Mesenchymal stem cell (in vitro differentiated cells and primary cell): Measurements from ENCODE around the gene ALDH1A1.

Source experiments
- DNase-seq: peaks from one replicate; pipeline ENCODE4 v3.0.0-alpha.2; 2013
- H2AFZ ChIP-seq: one replicate; pipeline ENCODE4 v1.6.1; 2013; ENCODE audit warnings: low read depth, mild to moderate bottlenecking, control low read depth, inconsistent platforms, low read length, moderate library complexity
- H2AK5ac ChIP-seq: 2 replicates; pipeline ENCODE4 v1.6.1; 2013; ENCODE audit warnings: low read length, moderate library complexity, mild to moderate bottlenecking, inconsistent platforms; ENCODE audit not compliant: severe bottlenecking
- H2BK120ac ChIP-seq: one replicate; pipeline ENCODE4 v1.6.1; 2013; ENCODE audit warnings: low read depth, mild to moderate bottlenecking, inconsistent platforms, low read length, moderate library complexity
- H2BK12ac ChIP-seq, 2 experiments: one replicate each; pipeline ENCODE4 v1.6.1; 2013; ENCODE audit warnings: inconsistent platforms in 2 of 2, low read length in 2 of 2, mild to moderate bottlenecking in 2 of 2, moderate library complexity in 2 of 2, control low read depth in 1 of 2
- H2BK15ac ChIP-seq: one replicate; pipeline ENCODE4 v1.6.1; 2013; ENCODE audit warnings: mild to moderate bottlenecking, low read depth, inconsistent platforms; ENCODE audit not compliant: poor library complexity, severe bottlenecking
- H2BK5ac ChIP-seq: 2 replicates; pipeline ENCODE4 v1.6.1; 2013; ENCODE audit warnings: low read depth, mild to moderate bottlenecking, low read length, control low read depth, inconsistent platforms; ENCODE audit not compliant: poor library complexity, severe bottlenecking
- H3K14ac ChIP-seq, 2 experiments: one replicate each; pipeline ENCODE4 v1.6.1; 2013; ENCODE audit warnings: inconsistent platforms in 2 of 2, low read length in 2 of 2, control low read depth in 1 of 2, mild to moderate bottlenecking in 1 of 2, moderate library complexity in 1 of 2
- H3K18ac ChIP-seq, 2 experiments: one replicate each; pipeline ENCODE4 v1.6.1; 2013; ENCODE audit warnings: inconsistent platforms in 2 of 2, low read length in 2 of 2, control low read depth in 1 of 2, low read depth in 1 of 2, mild to moderate bottlenecking in 1 of 2
- H3K23ac ChIP-seq, 2 experiments: one replicate each; pipeline ENCODE4 v1.6.1; 2013; ENCODE audit warnings: inconsistent platforms in 2 of 2, low read length in 2 of 2, mild to moderate bottlenecking in 2 of 2, moderate library complexity in 2 of 2, control low read depth in 1 of 2
- H3K27ac ChIP-seq: 2 replicates; pipeline ENCODE4 v1.5.1; 2013; ENCODE audit warnings: mild to moderate bottlenecking, moderate library complexity, low read length, control low read depth, inconsistent platforms; ENCODE audit not compliant: poor library complexity, severe bottlenecking
- H3K27me3 ChIP-seq, 2 experiments: 2 replicates each; pipeline versions ENCODE4 v1.6.1 to v1.7.0; 2013; ENCODE audit warnings: low read length in 2 of 2, mild to moderate bottlenecking in 2 of 2, moderate library complexity in 2 of 2, control low read depth in 1 of 2, inconsistent platforms in 1 of 2; ENCODE audit not compliant: control insufficient read depth in 1 of 2, insufficient read depth in 1 of 2
- H3K36me3 ChIP-seq, 2 experiments: 2 replicates each; pipeline versions ENCODE4 v1.6.1 to v1.7.0; 2013; ENCODE audit warnings: low read length in 2 of 2, control low read depth in 1 of 2, inconsistent platforms in 1 of 2, low read depth in 1 of 2, mild to moderate bottlenecking in 1 of 2; ENCODE audit not compliant: insufficient read depth in 2 of 2, control insufficient read depth in 1 of 2
- H3K4ac ChIP-seq, 2 experiments: one replicate each; pipeline ENCODE4 v1.6.1; 2013; ENCODE audit warnings: inconsistent platforms in 2 of 2, low read length in 2 of 2, mild to moderate bottlenecking in 2 of 2, moderate library complexity in 2 of 2, control low read depth in 1 of 2, low read depth in 1 of 2
- H3K4me1 ChIP-seq: 2 replicates; pipeline ENCODE4 v1.6.1; 2013; ENCODE audit warnings: low read depth, low read length, control low read depth; ENCODE audit not compliant: control insufficient read depth, insufficient read depth
- H3K4me2 ChIP-seq: 2 replicates; pipeline ENCODE4 v1.6.1; 2013; ENCODE audit warnings: low read length, mild to moderate bottlenecking, inconsistent platforms; ENCODE audit not compliant: poor library complexity, severe bottlenecking
- H3K4me3 ChIP-seq, 2 experiments: 2 replicates each; pipeline versions ENCODE4 v1.5.1 to v1.7.0; 2013; ENCODE audit warnings: low read length in 2 of 2, mild to moderate bottlenecking in 2 of 2, control low read depth in 1 of 2, low read depth in 1 of 2; ENCODE audit not compliant: insufficient read depth in 1 of 2
- H3K79me1 ChIP-seq: replicated peaks from 2 replicates; pipeline ENCODE4 v1.6.1; 2013; ENCODE audit warnings: mild to moderate bottlenecking, control low read depth, low read length, inconsistent platforms; ENCODE audit not compliant: poor library complexity, severe bottlenecking
- H3K9ac ChIP-seq: 2 replicates; pipeline ENCODE4 v1.7.0; 2013; ENCODE audit warnings: mild to moderate bottlenecking, low read length, moderate library complexity
- H3K9me3 ChIP-seq: 2 replicates; pipeline ENCODE4 v1.7.0; 2013; ENCODE audit warnings: mild to moderate bottlenecking, low read length; ENCODE audit not compliant: control insufficient read depth
- H4K8ac ChIP-seq: one replicate; pipeline ENCODE4 v1.6.1; 2013; ENCODE audit warnings: inconsistent platforms, mild to moderate bottlenecking, low read length, moderate library complexity
- H4K91ac ChIP-seq: one replicate; pipeline ENCODE4 v1.6.1; 2013; ENCODE audit warnings: mild to moderate bottlenecking, low read length, inconsistent platforms
- WGBS: methylation state at CpG from one replicate; pipeline ENCODE4 v1.1.7; 2013; ENCODE audit warnings: mixed read lengths; 5-methylcytosine and 5-hydroxymethylcytosine counted together

Gene ALDH1A1

DNA sequence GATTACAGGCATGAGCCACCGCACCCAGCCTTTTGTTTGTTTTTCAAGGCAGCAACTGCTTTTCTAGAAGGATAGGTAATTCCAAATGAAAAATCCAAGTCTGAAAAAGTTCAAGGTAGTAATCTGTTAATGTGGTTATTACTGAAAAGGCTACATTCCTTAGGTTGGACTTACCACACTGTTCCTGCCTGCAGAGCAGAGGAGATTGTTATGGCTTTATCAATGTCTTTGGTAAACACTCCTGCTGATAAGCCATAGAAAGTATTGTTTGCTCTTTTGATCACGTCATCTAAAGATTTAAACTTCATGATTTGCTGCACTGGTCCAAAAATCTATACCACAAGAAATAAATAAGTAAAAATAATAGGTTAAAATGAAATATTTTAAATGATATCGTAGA lies 43.4 kb downstream of the ALDH1A1 start:
- no peak overlapping the region for H3K4ac ChIP-seq
- no peak overlapping the region for H2BK15ac ChIP-seq
- no peak overlapping the region for H3K23ac ChIP-seq
- 100% methylated on average over 1 of the region's 3 CpGs for WGBS
- no peak overlapping the region for H4K8ac ChIP-seq
- DNase-seq, result no peak
- H3K9ac ChIP-seq, result no peak overlapping the region
- H3K9me3 ChIP-seq, result no peaks in the 10 kb centered on the region
- no peak overlapping the region for H2AFZ ChIP-seq
- no peaks in the 10 kb centered on the region for H3K4me1 ChIP-seq
- no peak overlapping the region for H2AK5ac ChIP-seq
- H3K4me3 ChIP-seq, result no peak overlapping the region
- no peak overlapping the region for H2BK12ac ChIP-seq
- H3K27ac ChIP-seq, result no peak overlapping the region
- no peak overlapping the region for H4K91ac ChIP-seq
- no peaks in the 10 kb centered on the region for H3K27me3 ChIP-seq
- no peaks in the 10 kb centered on the region for H3K36me3 ChIP-seq
- H3K14ac ChIP-seq, result no peak overlapping the region
- no peak overlapping the region for H2BK120ac ChIP-seq
- no peak overlapping the region for H3K4me2 ChIP-seq
- no peak overlapping the region for H3K18ac ChIP-seq
- H2BK5ac ChIP-seq, result no peak overlapping the region
- no peaks in the 10 kb centered on the region for H3K79me1 ChIP-seq

DNA sequence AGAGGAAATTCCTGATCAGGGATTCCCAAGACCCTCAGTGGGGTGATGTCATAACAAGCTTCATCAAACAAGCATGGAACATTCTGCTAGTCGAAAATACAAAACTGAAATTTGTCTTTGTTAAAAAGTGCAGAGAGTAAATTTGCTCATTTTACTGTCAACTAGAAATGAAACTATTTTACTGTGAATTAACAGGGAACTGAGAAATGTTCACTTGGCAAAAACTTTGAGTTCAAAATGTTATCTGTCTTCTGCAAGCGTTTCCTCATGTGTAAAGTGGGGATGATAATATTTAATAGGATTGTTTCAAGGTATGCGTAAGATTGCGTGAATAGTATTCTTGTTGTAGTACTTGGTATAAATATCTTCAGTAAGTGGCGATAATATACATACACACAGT lies 45.4 kb downstream of the ALDH1A1 start:
- no peaks in the 10 kb centered on the region for H3K27me3 ChIP-seq
- H3K9me3 ChIP-seq, result no peaks in the 10 kb centered on the region
- H4K8ac ChIP-seq, result no peak overlapping the region
- 87% methylated on average over 3 of the region's 5 CpGs for WGBS
- no peak overlapping the region for H3K4ac ChIP-seq
- no peak overlapping the region for H2BK120ac ChIP-seq
- no peak overlapping the region for H2BK15ac ChIP-seq
- H3K14ac ChIP-seq, result no peak overlapping the region
- H3K9ac ChIP-seq, result no peak overlapping the region
- H3K4me3 ChIP-seq, result no peak overlapping the region
- no peaks in the 10 kb centered on the region for H3K79me1 ChIP-seq
- no peak overlapping the region for H2AFZ ChIP-seq
- H3K4me2 ChIP-seq, result no peak overlapping the region
- no peaks in the 10 kb centered on the region for H3K4me1 ChIP-seq
- DNase-seq, result no peak
- H2BK5ac ChIP-seq, result no peak overlapping the region
- no peak overlapping the region for H3K23ac ChIP-seq
- no peak overlapping the region for H3K18ac ChIP-seq
- H2AK5ac ChIP-seq, result no peak overlapping the region
- no peak overlapping the region for H3K27ac ChIP-seq
- H3K36me3 ChIP-seq, result no peaks in the 10 kb centered on the region
- no peak overlapping the region for H2BK12ac ChIP-seq
- H4K91ac ChIP-seq, result no peak overlapping the region

DNA sequence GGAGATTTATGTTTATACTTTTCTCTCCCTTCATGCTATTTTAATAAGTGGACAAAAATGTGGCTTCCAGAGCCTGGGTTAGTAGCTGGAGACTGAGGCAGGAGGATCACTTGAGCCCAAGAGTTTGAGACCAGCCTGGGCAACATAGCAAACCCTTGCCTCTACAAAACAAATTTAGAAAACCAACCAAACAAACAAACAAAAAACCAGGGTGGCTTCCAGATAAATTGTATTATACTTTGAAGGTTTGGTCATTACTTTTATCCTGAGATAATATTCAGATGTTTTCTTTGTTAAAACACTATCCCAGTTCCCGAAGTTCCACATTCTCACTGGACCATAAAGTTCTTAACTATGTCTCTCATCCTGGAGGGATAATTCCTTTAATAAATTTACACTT lies 46.0 kb downstream of the ALDH1A1 start:
- no peak overlapping the region for H2AK5ac ChIP-seq
- no peak overlapping the region for H3K23ac ChIP-seq
- no peak overlapping the region for H2BK12ac ChIP-seq
- DNase-seq, result no peak
- no peak overlapping the region for H2BK120ac ChIP-seq
- no peak overlapping the region for H3K4ac ChIP-seq
- H3K27me3 ChIP-seq, result no peaks in the 10 kb centered on the region
- H2BK5ac ChIP-seq, result no peak overlapping the region
- no peak overlapping the region for H3K9ac ChIP-seq
- no peak overlapping the region for H3K4me3 ChIP-seq
- no peaks in the 10 kb centered on the region for H3K36me3 ChIP-seq
- no peaks in the 10 kb centered on the region for H3K9me3 ChIP-seq
- no peak overlapping the region for H2BK15ac ChIP-seq
- H2AFZ ChIP-seq, result no peak overlapping the region
- no peak overlapping the region for H4K91ac ChIP-seq
- H3K27ac ChIP-seq, result no peak overlapping the region
- no peak overlapping the region for H3K18ac ChIP-seq
- no peak overlapping the region for H4K8ac ChIP-seq
- no peak overlapping the region for H3K4me2 ChIP-seq
- no peak overlapping the region for H3K14ac ChIP-seq
- no peaks in the 10 kb centered on the region for H3K4me1 ChIP-seq
- no peaks in the 10 kb centered on the region for H3K79me1 ChIP-seq
- WGBS, result no CpG with 5 or more reads among the region's 1 CpG

DNA sequence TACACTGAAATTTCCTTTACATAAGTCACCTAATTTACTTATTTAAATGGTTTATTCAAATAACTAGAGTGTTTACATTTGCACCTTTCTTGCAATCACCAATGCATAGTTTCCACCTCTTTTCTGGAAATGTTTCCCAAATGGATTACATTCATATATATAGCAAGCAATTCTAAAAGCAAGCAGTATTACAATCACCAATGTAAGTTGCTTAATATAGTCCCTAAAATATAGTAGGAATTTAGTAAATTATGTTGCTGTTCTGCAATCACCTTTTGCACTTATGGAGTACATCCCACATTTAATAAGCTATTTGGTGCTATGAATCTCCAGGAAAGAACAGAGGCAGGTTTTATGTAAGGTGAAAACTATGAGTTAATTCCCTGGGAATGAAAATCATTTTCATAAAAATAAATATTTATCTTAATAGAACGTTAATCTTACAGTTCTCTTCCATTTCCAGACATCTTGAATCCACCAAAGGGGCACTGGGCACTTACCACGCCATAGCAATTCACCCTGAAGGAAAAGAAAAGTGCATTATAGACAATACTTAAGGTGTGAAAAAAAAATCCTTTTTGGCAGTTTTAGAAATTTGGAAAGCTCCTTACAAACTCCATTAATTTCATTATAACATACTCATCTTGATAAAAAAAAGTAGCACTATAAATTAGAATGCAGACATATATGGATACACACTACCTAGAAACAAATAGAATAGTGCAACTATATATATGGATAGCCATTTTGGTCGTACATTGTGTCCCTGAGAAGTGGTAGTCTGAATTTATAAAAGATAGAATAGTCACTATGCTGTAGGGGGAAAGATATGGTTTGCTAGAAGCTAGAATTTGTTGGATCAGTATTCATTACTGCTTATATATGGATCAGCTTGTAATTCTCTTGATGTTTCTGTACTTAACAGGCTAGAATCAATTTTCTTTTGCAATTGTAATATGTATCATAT lies 47.1 kb downstream of the ALDH1A1 start:
- Histone ChIP-seq H4K91ac (no peak overlapping the region), H2AK5ac (no peak overlapping the region), H2BK5ac (no peak overlapping the region), H3K27me3 (no peaks in the 10 kb centered on the region), H3K23ac (no peak overlapping the region), H3K4me1 (no peaks in the 10 kb centered on the region), H3K79me1 (no peaks in the 10 kb centered on the region), H2BK120ac (no peak overlapping the region), H2BK12ac (no peak overlapping the region), H3K9ac (no peak overlapping the region), H2AFZ (no peak overlapping the region), H4K8ac (no peak overlapping the region), H3K4me3 (no peak overlapping the region), H3K4me2 (no peak overlapping the region), H3K36me3 (no peaks in the 10 kb centered on the region), H3K14ac (no peak overlapping the region), H3K4ac (no peak overlapping the region), H3K18ac (no peak overlapping the region), H2BK15ac (no peak overlapping the region), H3K9me3 (no peaks in the 10 kb centered on the region), H3K27ac (no peak overlapping the region)
- 47% methylated on average over 1 of the region's 3 CpGs for WGBS
- DNase-seq, result no peak
